ENCODE results near the gene SH2D1B. TPM values are rescaled to one million over a fixed set of nuclear protein-coding genes. Genes with fewer than 3 reads are reported as not detected.
"Not testable (repeated sequence)": the region's sequence is repeated elsewhere in the genome, so short reads cannot be mapped to it uniquely, and the experiment has no call there.

The SH2D1B gene
- total RNA-seq, 2 donors from 2014 or later: not detected

DNA sequence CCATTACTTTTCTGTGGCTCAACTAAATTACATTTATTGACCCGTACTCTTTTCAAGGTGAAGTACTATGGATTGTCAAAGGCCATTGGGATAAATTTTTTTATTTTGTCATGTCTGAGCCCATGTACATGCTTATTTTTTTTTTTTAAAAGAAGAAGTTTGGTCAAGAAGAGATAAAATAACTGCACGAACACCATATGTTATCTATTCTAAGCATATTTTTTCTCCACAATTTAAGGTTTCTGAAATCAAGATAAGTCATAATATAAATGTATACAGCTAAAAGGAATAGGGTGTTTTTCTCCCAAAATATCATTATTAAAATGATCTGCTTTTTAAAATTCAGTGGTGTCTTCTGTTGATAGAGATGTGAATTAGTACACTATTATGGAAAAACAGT is 35.0 kb upstream of the SH2D1B start:
- no peaks in the 10 kb centered on the region for H3K36me3 Mint-ChIP-seq (ENCODE audit: low read depth)

DNA sequence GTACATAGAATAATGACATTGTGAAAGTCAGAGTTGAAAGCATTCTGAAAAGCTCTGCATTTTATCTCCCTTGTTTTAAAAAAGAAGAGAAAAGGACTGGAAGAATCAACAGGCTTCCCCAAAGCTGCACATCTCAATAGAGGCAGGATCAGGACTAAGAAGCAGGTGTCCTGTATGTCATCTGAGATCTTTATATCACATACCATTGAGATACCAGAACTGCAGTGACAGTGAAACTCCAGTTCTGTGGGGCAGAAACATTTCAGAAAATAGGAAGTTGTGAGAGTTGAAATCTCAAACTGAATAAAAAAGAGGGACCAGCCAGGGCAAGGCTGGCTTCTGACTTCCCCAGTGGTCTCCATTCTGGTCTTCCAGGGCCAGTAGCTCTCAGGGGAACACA is 33.0 kb upstream of the SH2D1B start:
- no peak for DNase-seq
- no peak for TF ChIP-seq CTCF (conservative IDR thresholded peaks at IDR 0.05)
- peak overlapping the region; percentile 46 for H3K27ac Mint-ChIP-seq

More for the DNA sequence above, 35.0 kb upstream of the SH2D1B start:
- Mint-ChIP-seq H3K27me3 (ENCODE audit: insufficient read depth) (peaks cover 34% of the 10 kb centered on the region), H3K4me3 (no peak overlapping the region), H3K9me3 (peaks cover 29% of the 10 kb centered on the region), H3K4me1 (peaks cover 28% of the 10 kb centered on the region), H3K27ac (no peak overlapping the region)
- Histone ChIP-seq H3K27ac (ENCODE audit: low read depth, low read length) (no peak overlapping the region), H3K27me3 (ENCODE audit: control insufficient read depth, insufficient read depth, low read length, poor library complexity, severe bottlenecking) (peaks cover 25% of the 10 kb centered on the region), H3K36me3 (ENCODE audit: control insufficient read depth, insufficient read depth, low read length) (no peaks in the 10 kb centered on the region), H3K9ac (ENCODE audit: extremely low read depth, low read length, poor library complexity, severe bottlenecking) (no peak overlapping the region), H3K4me1 (ENCODE audit: control insufficient read depth, insufficient read depth, low read length) (peaks cover 9% of the 10 kb centered on the region), H3K9me3 (ENCODE audit: control insufficient read depth, low read length) (no peaks in the 10 kb centered on the region), H3K4me3 (ENCODE audit: low read length) (no peak overlapping the region)
- no peak for DNase-seq
- 93% methylated on average over 1 of the region's 2 CpGs; no CpG with 5 or more reads in 1 of the 2 experiments for whole genome bisulfite sequencing, 2 experiments (ENCODE audit: insufficient coverage in 1 of 2, insufficient read length in 1 of 2)
- no peak for TF ChIP-seq CTCF (conservative IDR thresholded peaks at IDR 0.05)

GRCh38 chr1:162432977-162433713 is 21.2 kb upstream of the SH2D1B start:
- not testable (repeated sequence) for H3K4me3 ChIP-seq (ENCODE audit: low read length); H3K36me3 ChIP-seq (ENCODE audit: control insufficient read depth, insufficient read depth, low read length); H3K27ac Mint-ChIP-seq; H3K27me3 ChIP-seq (ENCODE audit: control insufficient read depth, insufficient read depth, low read length, poor library complexity, severe bottlenecking); H3K27ac ChIP-seq (ENCODE audit: low read depth, low read length); H3K9me3 ChIP-seq (ENCODE audit: control insufficient read depth, low read length); H3K4me3 Mint-ChIP-seq; H3K4me1 ChIP-seq (ENCODE audit: control insufficient read depth, insufficient read depth, low read length); H3K27me3 Mint-ChIP-seq (ENCODE audit: insufficient read depth); H3K9ac ChIP-seq (ENCODE audit: extremely low read depth, low read length, poor library complexity, severe bottlenecking); H3K4me1 Mint-ChIP-seq; H3K9me3 Mint-ChIP-seq; H3K36me3 Mint-ChIP-seq (ENCODE audit: low read depth); DNase-seq
- 94 to 98% methylated on average over 20 to 43 of the region's 47 CpGs for WGBS, 2 experiments (ENCODE audit: insufficient coverage in 1 of 2, insufficient read length in 1 of 2)

More for the DNA sequence above, 33.0 kb upstream of the SH2D1B start:
- H3K9me3 ChIP-seq (ENCODE audit: control insufficient read depth, low read length): no peaks in the 10 kb centered on the region
- Mint-ChIP-seq H3K4me1 (peaks cover 33% of the 10 kb centered on the region), H3K9me3 (peaks cover 16% of the 10 kb centered on the region), H3K27me3 (ENCODE audit: insufficient read depth) (peaks cover 37% of the 10 kb centered on the region), H3K36me3 (ENCODE audit: low read depth) (no peaks in the 10 kb centered on the region), H3K4me3 (no peak overlapping the region)
- no peak overlapping the region for H3K9ac ChIP-seq (ENCODE audit: extremely low read depth, low read length, poor library complexity, severe bottlenecking)
- H3K27ac ChIP-seq (ENCODE audit: low read depth, low read length): no peak overlapping the region
- H3K36me3 ChIP-seq (ENCODE audit: control insufficient read depth, insufficient read depth, low read length): no peaks in the 10 kb centered on the region
- peaks cover 35% of the 10 kb centered on the region for H3K27me3 ChIP-seq (ENCODE audit: control insufficient read depth, insufficient read depth, low read length, poor library complexity, severe bottlenecking)
- peaks cover 9% of the 10 kb centered on the region for H3K4me1 ChIP-seq (ENCODE audit: control insufficient read depth, insufficient read depth, low read length)
- peak overlapping the region; percentile 22 for H3K4me3 ChIP-seq (ENCODE audit: low read length)

- Mint-ChIP-seq H3K4me1 (no peaks in the 10 kb centered on the region), H3K4me3 (no peak overlapping the region), H3K27ac (no peak overlapping the region), H3K27me3 (ENCODE audit: insufficient read depth) (no peaks in the 10 kb centered on the region), H3K36me3 (ENCODE audit: low read depth) (no peaks in the 10 kb centered on the region), H3K9me3 (peaks cover 12% of the 10 kb centered on the region)
- no peak overlapping the region for H3K27ac ChIP-seq (ENCODE audit: low read depth, low read length)
- H3K27me3 ChIP-seq (ENCODE audit: control insufficient read depth, insufficient read depth, low read length, poor library complexity, severe bottlenecking): no peaks in the 10 kb centered on the region
- H3K4me1 ChIP-seq (ENCODE audit: control insufficient read depth, insufficient read depth, low read length): no peaks in the 10 kb centered on the region
- peaks cover 5% of the 10 kb centered on the region for H3K9me3 ChIP-seq (ENCODE audit: control insufficient read depth, low read length)
- no peak overlapping the region for H3K4me3 ChIP-seq (ENCODE audit: low read length)
- 94 to 95% methylated on average over 4 of the region's 4 CpGs for WGBS, 2 experiments (ENCODE audit: insufficient coverage in 1 of 2, insufficient read length in 1 of 2)
- no peak for TF ChIP-seq CTCF (conservative IDR thresholded peaks at IDR 0.05)
- no peak overlapping the region for H3K9ac ChIP-seq (ENCODE audit: extremely low read depth, low read length, poor library complexity, severe bottlenecking)
- DNase-seq: no peak
- H3K36me3 ChIP-seq (ENCODE audit: control insufficient read depth, insufficient read depth, low read length): no peaks in the 10 kb centered on the region
Measured at GRCh38 chr1:162430583-162430982, 18.6 kb upstream of the SH2D1B start.
